CD14-positive monocyte (primary cell): Measurements from ENCODE around the gene PPP2R2C. TPM values are rescaled to one million over a fixed set of nuclear protein-coding genes. Genes with fewer than 3 reads are reported as not detected.

Source experiments
- DNase-seq, 3 donors: peaks; one replicate each; pipeline ENCODE4 v3.0.0-alpha.2; 2011 to 2022
- H2AFZ ChIP-seq: 2 replicates; pipeline ENCODE4 v1.6.0; 2012; ENCODE audit warnings: mild to moderate bottlenecking, low read depth, low read length, inconsistent platforms; ENCODE audit not compliant: insufficient read depth, poor library complexity, severe bottlenecking
- H3K27ac ChIP-seq, 2 donors: 1 replicate in 1 of 2; 2 replicates in 1 of 2; pipeline ENCODE4 v1.5.1; 2012 to 2013; ENCODE audit warnings: low read length in 2 of 2, control low read depth in 1 of 2, inconsistent platforms in 1 of 2, low read depth in 1 of 2, mild to moderate bottlenecking in 1 of 2
- H3K27me3 ChIP-seq, 2 donors: one replicate each; pipeline versions ENCODE4 v1.6.0 to v1.6.1; 2011 to 2013; ENCODE audit warnings: low read length in 2 of 2; ENCODE audit not compliant: control insufficient read depth in 2 of 2, insufficient read depth in 2 of 2
- H3K36me3 ChIP-seq, 2 donors: replicated peaks in 1 of 2; 1 replicate in 1 of 2; 2 replicates in 1 of 2; pipeline versions ENCODE4 v1.5.1 to v1.6.1; 2012 to 2013; ENCODE audit warnings: low read length in 2 of 2, control low read depth in 1 of 2, inconsistent platforms in 1 of 2, mild to moderate bottlenecking in 1 of 2; ENCODE audit not compliant: insufficient read depth in 2 of 2, control insufficient read depth in 1 of 2
- H3K4me1 ChIP-seq, 2 donors: 1 replicate in 1 of 2; 2 replicates in 1 of 2; pipeline versions ENCODE4 v1.5.1 to v1.6.1; 2012 to 2013; ENCODE audit warnings: low read length in 2 of 2, control low read depth in 1 of 2, inconsistent platforms in 1 of 2, mild to moderate bottlenecking in 1 of 2, moderate library complexity in 1 of 2; ENCODE audit not compliant: insufficient read depth in 2 of 2, control insufficient read depth in 1 of 2
- H3K4me2 ChIP-seq: replicated peaks from 2 replicates; pipeline ENCODE3; 2012; ENCODE audit warnings: low read length, moderate library complexity, mild to moderate bottlenecking; ENCODE audit not compliant: poor library complexity, severe bottlenecking; ENCODE audit errors: extremely low read depth
- H3K4me3 ChIP-seq, 3 experiments: fragments of 200-600 bp in 1 of 3; sonication (generic) in 1 of 3; replicated peaks in 1 of 3; 1 replicate in 2 of 3; 2 replicates in 1 of 3; pipeline ENCODE4 v1.5.1; 2011 to 2013; ENCODE audit warnings: low read length in 3 of 3, mild to moderate bottlenecking in 3 of 3, control low read depth in 2 of 3, low read depth in 2 of 3, inconsistent platforms in 1 of 3, moderate library complexity in 1 of 3
- H3K79me2 ChIP-seq: 2 replicates; pipeline ENCODE4 v1.6.0; 2012; ENCODE audit warnings: mild to moderate bottlenecking, control low read depth, inconsistent platforms, low read length, moderate library complexity; ENCODE audit not compliant: insufficient read depth
- H3K9ac ChIP-seq: 2 replicates; pipeline ENCODE4 v1.6.0; 2017; ENCODE audit warnings: low read length, mild to moderate bottlenecking; ENCODE audit not compliant: insufficient read depth, poor library complexity, severe bottlenecking
- H3K9me3 ChIP-seq, 2 donors: replicated peaks in 1 of 2; 1 replicate in 1 of 2; 2 replicates in 1 of 2; pipeline versions ENCODE4 v1.5.1 to v1.6.1; 2012 to 2013; ENCODE audit warnings: low read length in 2 of 2, control low read depth in 1 of 2; ENCODE audit not compliant: control insufficient read depth in 1 of 2, insufficient read depth in 1 of 2
- H4K20me1 ChIP-seq: 2 replicates; pipeline ENCODE4 v1.6.0; 2012; ENCODE audit warnings: mild to moderate bottlenecking, low read length, control low read depth, moderate library complexity; ENCODE audit not compliant: insufficient read depth
- H3K27ac Mint-ChIP-seq, 7 donors: one replicate each; pipeline ENCODE4 v1.8.0; 2020; ENCODE audit warnings: mild to moderate bottlenecking in 7 of 7, mixed read lengths in 7 of 7, moderate library complexity in 6 of 7, inconsistent platforms in 2 of 7
- H3K27me3 Mint-ChIP-seq, 3 donors: one replicate each; pipeline ENCODE4 v1.8.0; 2021 to 2022; ENCODE audit warnings: low read depth in 3 of 3, mild to moderate bottlenecking in 3 of 3, mixed read lengths in 3 of 3, moderate library complexity in 3 of 3, inconsistent platforms in 1 of 3
- H3K36me3 Mint-ChIP-seq, 2 donors: one replicate each; pipeline ENCODE4 v1.8.0; 2020; ENCODE audit warnings: mixed read lengths in 2 of 2, inconsistent platforms in 1 of 2, mild to moderate bottlenecking in 1 of 2
- H3K4me1 Mint-ChIP-seq: one replicate; pipeline ENCODE4 v1.8.0; 2020; ENCODE audit warnings: mild to moderate bottlenecking, mixed read lengths
- H3K4me3 Mint-ChIP-seq, 2 donors: one replicate each; pipeline ENCODE4 v1.8.0; 2020; ENCODE audit warnings: mild to moderate bottlenecking in 2 of 2, mixed read lengths in 2 of 2, moderate library complexity in 1 of 2
- H3K9me3 Mint-ChIP-seq, 7 donors: one replicate each; pipeline ENCODE4 v1.8.0; 2020 to 2022; ENCODE audit warnings: mixed read lengths in 7 of 7, mild to moderate bottlenecking in 6 of 7, moderate library complexity in 6 of 7, inconsistent platforms in 2 of 7
- WGBS: methylation state at CpG from one replicate; pipeline ENCODE4 v1.1.5; 2013; ENCODE audit warnings: missing lambda C conversion rate; ENCODE audit not compliant: insufficient coverage; 5-methylcytosine and 5-hydroxymethylcytosine counted together
- intact Hi-C, 2 donors: fragments of 100-400 bp; cut with micrococcal nuclease; formaldehyde crosslinking; loops; one replicate each; pipeline versions ENCODE4 v1.15.0 to v1.15.1; 2023
- polyA plus RNA-seq, 3 donors: library from polyadenylated mRNA; depleted of rRNA in 1 of 3; unstranded in 2 of 3; stranded (reverse) in 1 of 3; fragments of 300-500 nt in 2 of 3; fragments of >200 nt in 1 of 3; fragmentation: Illumina TruSeq in 2 of 3; gene quantifications; 1 replicate in 2 of 3; 2 replicates in 1 of 3; pipeline ENCODE4 v1.2.3, GENCODE V29; 2012 to 2021
- TF ChIP-seq, protein P1 (sequence below): fragments of 200-600 bp; IDR thresholded peaks from one replicate; pipeline ENCODE4 v1.8.0; 2022; ENCODE audit warnings: antibody characterized with exemption, mild to moderate bottlenecking

The PPP2R2C gene
- polyA plus RNA-seq, 3 donors: not detected

- Histone ChIP-seq H4K20me1 (no peaks in the 10 kb centered on the region), H3K36me3 (no peaks in the 10 kb centered on the region), H3K27ac (no peak overlapping the region), H3K4me3 (no peak overlapping the region), H3K9me3 (no peaks in the 10 kb centered on the region), H3K9ac (no peak overlapping the region), H3K4me2 (no peak overlapping the region), H3K79me2 (no peaks in the 10 kb centered on the region), H3K27me3 (no peaks in the 10 kb centered on the region), H3K4me1 (no peaks in the 10 kb centered on the region), H2AFZ (no peak overlapping the region)
- no CpG with 5 or more reads among the region's 2 CpGs for WGBS
- Mint-ChIP-seq H3K27ac (no peak overlapping the region), H3K4me1 (no peaks in the 10 kb centered on the region), H3K27me3 (peaks cover 6 to 11% (median 10%) of the 10 kb centered on the region in 3 donors), H3K9me3 (peaks cover 0 to 2% (median 0%) of the 10 kb centered on the region in 7 donors), H3K4me3 (no peak overlapping the region), H3K36me3 (no peaks in the 10 kb centered on the region)
- DNase-seq: no peak
- TF ChIP-seq, protein P1, sequence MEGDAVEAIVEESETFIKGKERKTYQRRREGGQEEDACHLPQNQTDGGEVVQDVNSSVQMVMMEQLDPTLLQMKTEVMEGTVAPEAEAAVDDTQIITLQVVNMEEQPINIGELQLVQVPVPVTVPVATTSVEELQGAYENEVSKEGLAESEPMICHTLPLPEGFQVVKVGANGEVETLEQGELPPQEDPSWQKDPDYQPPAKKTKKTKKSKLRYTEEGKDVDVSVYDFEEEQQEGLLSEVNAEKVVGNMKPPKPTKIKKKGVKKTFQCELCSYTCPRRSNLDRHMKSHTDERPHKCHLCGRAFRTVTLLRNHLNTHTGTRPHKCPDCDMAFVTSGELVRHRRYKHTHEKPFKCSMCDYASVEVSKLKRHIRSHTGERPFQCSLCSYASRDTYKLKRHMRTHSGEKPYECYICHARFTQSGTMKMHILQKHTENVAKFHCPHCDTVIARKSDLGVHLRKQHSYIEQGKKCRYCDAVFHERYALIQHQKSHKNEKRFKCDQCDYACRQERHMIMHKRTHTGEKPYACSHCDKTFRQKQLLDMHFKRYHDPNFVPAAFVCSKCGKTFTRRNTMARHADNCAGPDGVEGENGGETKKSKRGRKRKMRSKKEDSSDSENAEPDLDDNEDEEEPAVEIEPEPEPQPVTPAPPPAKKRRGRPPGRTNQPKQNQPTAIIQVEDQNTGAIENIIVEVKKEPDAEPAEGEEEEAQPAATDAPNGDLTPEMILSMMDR: no peak
- intact Hi-C loops: no loop called here
Measured at GRCh38 chr4:6423575-6423974, 48.8 kb downstream of the PPP2R2C start.

DNA sequence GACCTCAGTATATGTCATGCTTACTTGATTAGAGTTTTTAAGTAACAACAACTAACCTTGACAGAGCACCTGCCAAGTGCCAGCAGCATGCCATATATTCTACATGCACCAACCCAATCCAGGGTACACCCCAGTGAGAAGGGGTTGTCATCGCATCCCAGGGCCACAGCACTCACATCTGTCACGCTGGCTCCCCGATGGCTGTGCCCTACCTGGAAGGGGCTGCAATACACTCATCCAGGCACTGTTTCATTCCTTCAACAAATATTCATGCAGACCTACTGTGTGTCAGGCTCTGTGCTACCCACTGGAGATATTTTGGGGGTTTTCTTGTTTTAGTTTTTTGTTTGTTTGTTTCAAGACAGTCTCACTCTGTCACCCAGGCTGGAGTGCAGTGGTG, 49.5 kb downstream of the PPP2R2C start:
- Histone ChIP-seq H4K20me1 (no peaks in the 10 kb centered on the region), H3K4me1 (no peaks in the 10 kb centered on the region), H3K27ac (no peak overlapping the region), H3K9ac (no peak overlapping the region), H2AFZ (no peak overlapping the region), H3K36me3 (no peaks in the 10 kb centered on the region), H3K9me3 (no peaks in the 10 kb centered on the region), H3K27me3 (no peaks in the 10 kb centered on the region), H3K4me2 (no peak overlapping the region), H3K4me3 (no peak overlapping the region), H3K79me2 (no peaks in the 10 kb centered on the region)
- DNase-seq: no peak
- Mint-ChIP-seq H3K36me3 (no peaks in the 10 kb centered on the region), H3K27me3 (peaks cover 8 to 15% (median 8%) of the 10 kb centered on the region in 3 donors), H3K4me3 (no peak overlapping the region), H3K4me1 (no peaks in the 10 kb centered on the region), H3K9me3 (peaks cover 0 to 2% (median 0%) of the 10 kb centered on the region in 7 donors), H3K27ac (no peak overlapping the region)
- intact Hi-C loops: no loop called here
- WGBS: no CpG with 5 or more reads among the region's 3 CpGs
- TF ChIP-seq, protein P1: no peak
